ENCODE data around the gene ARHGDIG. TPM values are rescaled to one million over a fixed set of nuclear protein-coding genes. Genes with fewer than 3 reads are reported as not detected.

The ARHGDIG gene
- total and polyA plus RNA-seq, 2 donors (not counting 3 experiments of a cell fraction or from before 2014, with no cell fraction given), result 0.93 to 2.2 TPM

DNA sequence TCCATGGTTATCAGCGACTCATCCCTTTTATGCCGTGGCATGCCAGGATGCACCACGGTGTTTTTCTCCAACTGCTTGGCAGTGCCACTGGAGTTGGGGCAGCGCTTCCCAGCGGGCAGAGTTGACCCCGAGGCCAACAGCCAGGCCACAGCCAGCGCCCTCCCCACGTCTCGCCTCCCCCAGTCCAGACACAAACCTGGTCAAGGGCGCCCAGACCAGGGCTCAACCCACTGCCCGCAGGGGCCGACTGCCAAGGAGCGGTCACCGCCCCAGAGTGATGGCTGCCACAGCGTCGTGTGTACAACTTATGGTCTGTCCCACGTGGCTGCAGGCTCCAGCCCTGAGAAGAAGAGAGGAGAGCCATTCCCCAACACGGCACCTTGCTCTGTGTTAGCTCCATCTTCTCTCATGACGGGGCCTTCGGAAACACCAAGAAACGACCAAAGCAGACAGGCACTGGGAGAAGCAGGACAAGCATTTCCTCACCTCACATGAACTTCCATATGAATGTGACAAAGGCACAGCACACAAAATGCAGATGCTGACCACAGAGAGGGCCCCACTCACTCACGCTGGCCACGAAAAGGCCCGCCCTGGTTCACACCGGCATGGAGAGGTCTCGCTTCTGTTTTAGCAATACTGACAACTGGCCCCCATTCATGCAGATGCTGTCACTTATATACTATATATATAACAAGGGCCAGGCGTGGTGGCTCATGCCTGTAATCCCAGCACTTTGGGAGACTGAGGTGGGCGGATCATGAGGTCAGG lies 45.2 kb downstream of the ARHGDIG start:
- FAIRE-seq (no peak), DNase-seq (ENCODE audit: low read depth, low spot score) (no peak)
- dilution Hi-C loops (cut with MboI; ENCODE audit: extremely low pct_ligation_motif_present, low sequenced_read_pairs), result no loop called here
- Histone ChIP-seq H3K4me2 (ENCODE audit: insufficient read depth, low read length) (no peak overlapping the region), H2AFZ (ENCODE audit: low read depth, low read length) (no peak overlapping the region), H3K9me3 (replicated peaks; ENCODE audit: control insufficient read depth, insufficient read depth, low read length) (no peaks in the 10 kb centered on the region), H4K20me1 (replicated peaks; ENCODE audit: control insufficient read depth, extremely low read depth, insufficient read depth, low read length) (no peaks in the 10 kb centered on the region), H3K9ac (replicated peaks; ENCODE audit: extremely low read depth, insufficient read depth, low read length) (no peak overlapping the region), H3K9me1 (replicated peaks; ENCODE audit: control insufficient read depth, extremely low read depth, insufficient read depth, low read length) (no peaks in the 10 kb centered on the region), H3K4me1 (ENCODE audit: control insufficient read depth, extremely low read depth, insufficient read depth, low read length) (peaks cover 16% of the 10 kb centered on the region), H3K27ac (ENCODE audit: insufficient read depth, low read depth, low read length) (no peak overlapping the region), H3K4me3 (replicated peaks in 1 of 3; ENCODE audit: insufficient read depth in 1 of 3, low read depth in 1 of 3, low read length in 3 of 3) (no peak overlapping the region), H3K36me3 (ENCODE audit: control insufficient read depth in 2 of 2, extremely low read depth in 1 of 2, insufficient read depth in 2 of 2, low read length in 2 of 2) (peaks cover 0 to 2% of the 10 kb centered on the region in 2 experiments), H3K79me2 (ENCODE audit: control insufficient read depth, insufficient read depth, low read length) (peaks cover 57% of the 10 kb centered on the region), H3K27me3 (ENCODE audit: control insufficient read depth in 2 of 2, insufficient read depth in 2 of 2, low read length in 2 of 2) (no peaks in the 10 kb centered on the region)
- no TSS peak for BruUV-seq (replicated peaks)
- ChIA-PET CTCF (no interaction called here), POLR2A (interaction anchor here (0.6 to 0.7 kb wide), 3 partner anchors 15 to 1823 kb away, joined by 3 to 4 read pairs (median 4); partner anchors contain the start of genes FAM234A and RAB26)
- TF ChIP-seq FOS (IDR thresholded peaks at IDR 0.05; ENCODE audit: borderline replicate concordance, insufficient read depth, low read length) (no peak), POLR2A (IDR thresholded peaks at IDR 0.05; ENCODE audit: low read depth, low read length) (no peak), JUN (IDR thresholded peaks at IDR 0.05; ENCODE audit: borderline replicate concordance, insufficient read depth, insufficient read length, low read depth) (no peak), MYC (IDR thresholded peaks at IDR 0.05; ENCODE audit: low read depth, low read length) (no peak), GATA2 (IDR thresholded peaks at IDR 0.05; ENCODE audit: insufficient read depth, insufficient read length, low read depth, low read length) (no peak), POLR2AphosphoS5 (IDR thresholded peaks at IDR 0.05; ENCODE audit: insufficient read depth, low read depth, low read length) (no peak), EZH2 (IDR thresholded peaks at IDR 0.05; ENCODE audit: borderline replicate concordance, low read depth, low read length, severe bottlenecking) (no peak)
- TF ChIP-seq, protein P1, sequence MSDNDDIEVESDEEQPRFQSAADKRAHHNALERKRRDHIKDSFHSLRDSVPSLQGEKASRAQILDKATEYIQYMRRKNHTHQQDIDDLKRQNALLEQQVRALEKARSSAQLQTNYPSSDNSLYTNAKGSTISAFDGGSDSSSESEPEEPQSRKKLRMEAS (IDR thresholded peaks at IDR 0.05; ENCODE audit: insufficient read depth, insufficient read length), result no peak
- TF ChIP-seq, protein P2, sequence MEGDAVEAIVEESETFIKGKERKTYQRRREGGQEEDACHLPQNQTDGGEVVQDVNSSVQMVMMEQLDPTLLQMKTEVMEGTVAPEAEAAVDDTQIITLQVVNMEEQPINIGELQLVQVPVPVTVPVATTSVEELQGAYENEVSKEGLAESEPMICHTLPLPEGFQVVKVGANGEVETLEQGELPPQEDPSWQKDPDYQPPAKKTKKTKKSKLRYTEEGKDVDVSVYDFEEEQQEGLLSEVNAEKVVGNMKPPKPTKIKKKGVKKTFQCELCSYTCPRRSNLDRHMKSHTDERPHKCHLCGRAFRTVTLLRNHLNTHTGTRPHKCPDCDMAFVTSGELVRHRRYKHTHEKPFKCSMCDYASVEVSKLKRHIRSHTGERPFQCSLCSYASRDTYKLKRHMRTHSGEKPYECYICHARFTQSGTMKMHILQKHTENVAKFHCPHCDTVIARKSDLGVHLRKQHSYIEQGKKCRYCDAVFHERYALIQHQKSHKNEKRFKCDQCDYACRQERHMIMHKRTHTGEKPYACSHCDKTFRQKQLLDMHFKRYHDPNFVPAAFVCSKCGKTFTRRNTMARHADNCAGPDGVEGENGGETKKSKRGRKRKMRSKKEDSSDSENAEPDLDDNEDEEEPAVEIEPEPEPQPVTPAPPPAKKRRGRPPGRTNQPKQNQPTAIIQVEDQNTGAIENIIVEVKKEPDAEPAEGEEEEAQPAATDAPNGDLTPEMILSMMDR (IDR thresholded peaks at IDR 0.05; ENCODE audit: extremely low read depth in 1 of 2, insufficient read depth in 1 of 2, low read depth in 1 of 2, low read length in 2 of 2), result no peak
- intact Hi-C loops (cut with micrococcal nuclease), result no loop called here

Measured in endothelial cell of umbilical vein (primary cell).